ENCODE data around the gene FBN1.

Gene FBN1

GRCh38 chr15:48603922-48604321 lies 41.6 kb downstream of the FBN1 start:
- TF ChIP-seq ZNF600 (tag by site-specific recombination; IDR thresholded peaks at IDR 0.05) = no peak
- no peak for TF ChIP-seq ZNF221 (tag by site-specific recombination; IDR thresholded peaks at IDR 0.05; ENCODE audit: borderline replicate concordance)
- TF ChIP-seq GLI4 (tag by site-specific recombination; IDR thresholded peaks at IDR 0.05) = no peak
- no peak for TF ChIP-seq ZNF223 (tag by site-specific recombination; IDR thresholded peaks at IDR 0.05)
- TF ChIP-seq ZSCAN30 (tag by site-specific recombination; IDR thresholded peaks at IDR 0.05) = no peak
- TF ChIP-seq ZNF324 (tag by site-specific recombination; IDR thresholded peaks at IDR 0.05) = no peak
- no peak for TF ChIP-seq SP7 (tag by site-specific recombination; IDR thresholded peaks at IDR 0.05)
- no peak for TF ChIP-seq ZNF311 (tag by site-specific recombination; IDR thresholded peaks at IDR 0.05; ENCODE audit: borderline replicate concordance)
- TF ChIP-seq ZNF639 (tag by site-specific recombination; IDR thresholded peaks at IDR 0.05) = no peak
- TF ChIP-seq ZNF529 (tag by site-specific recombination; IDR thresholded peaks at IDR 0.05; ENCODE audit: insufficient replicate concordance) = no peak
- TF ChIP-seq ZNF776 (tag by site-specific recombination; IDR thresholded peaks at IDR 0.05; ENCODE audit: borderline replicate concordance) = no peak
- no peak for TF ChIP-seq MEIS1 (CRISPR knock-in tag; IDR thresholded peaks at IDR 0.05; ENCODE audit: borderline replicate concordance)
- CTCF ChIA-PET = no interaction called here
- H3K27ac ChIP-seq (ENCODE audit: extremely low read depth, low read depth, low read length) = no peak overlapping the region
- peaks cover 0 to 5% of the 10 kb centered on the region in 2 experiments; a peak in 1 of 3 replicates for H3K36me3 ChIP-seq (ENCODE audit: control insufficient read depth in 2 of 2, insufficient read depth in 1 of 2, low read length in 2 of 2)
- no peak overlapping the region for H3K4me3 ChIP-seq (ENCODE audit: low read depth, low read length)
- POLR2A ChIA-PET = no interaction called here
- no peaks in the 10 kb centered on the region for H3K9me3 ChIP-seq (ENCODE audit: control insufficient read depth, insufficient read depth, low read depth, low read length)
- H3K4me1 ChIP-seq (ENCODE audit: control insufficient read depth, insufficient read depth, low read length) = peaks cover 3% of the 10 kb centered on the region; the same call in 1 of the 2 replicates

GRCh38 chr15:48603123-48603500 lies 42.4 kb downstream of the FBN1 start:
- no peak overlapping the region for H3K27ac ChIP-seq (ENCODE audit: extremely low read depth, low read depth, low read length)
- peaks cover 3% of the 10 kb centered on the region; the same call in 1 of the 2 replicates for H3K4me1 ChIP-seq (ENCODE audit: control insufficient read depth, insufficient read depth, low read length)
- TF ChIP-seq ZNF488 (tag by site-specific recombination; IDR thresholded peaks at IDR 0.05) (no peak), ZNF266 (tag by site-specific recombination; IDR thresholded peaks at IDR 0.05; ENCODE audit: low read depth) (no peak), ZNF624 (tag by site-specific recombination; IDR thresholded peaks at IDR 0.05) (no peak), ZFP37 (tag by site-specific recombination; IDR thresholded peaks at IDR 0.05) (no peak), KLF16 (tag by site-specific recombination; IDR thresholded peaks at IDR 0.05) (no peak), PRDM2 (tag by site-specific recombination; IDR thresholded peaks at IDR 0.05; ENCODE audit: borderline replicate concordance) (no peak), ZNF514 (tag by site-specific recombination; IDR thresholded peaks at IDR 0.05) (no peak), ZBTB7A (tag by site-specific recombination; IDR thresholded peaks at IDR 0.05; ENCODE audit: low read depth) (no peak)
- ChIA-PET POLR2A (no interaction called here), CTCF (no interaction called here)
- H3K9me3 ChIP-seq (ENCODE audit: control insufficient read depth, insufficient read depth, low read depth, low read length) = no peaks in the 10 kb centered on the region
- H3K4me3 ChIP-seq (ENCODE audit: low read depth, low read length) = no peak overlapping the region
- H3K36me3 ChIP-seq (ENCODE audit: control insufficient read depth in 2 of 2, insufficient read depth in 1 of 2, low read length in 2 of 2) = peaks cover 0 to 5% of the 10 kb centered on the region in 2 experiments; a peak in 1 of 3 replicates

Data from HEK293 (cell line).